SK-N-SH treated with all-trans-retinoic acid at 6 μM for 48 hours (cell line): Measurements from ENCODE around the gene SAP30L.

Source experiments
- ARNTL ChIP-seq: fragments of 450-650 bp; formaldehyde crosslinking; IDR thresholded peaks from 2 replicates; pipeline ENCODE4 v1.5.0; 2020; ENCODE audit warnings: low read depth, mild to moderate bottlenecking, moderate library complexity, borderline replicate concordance
- BACH2 ChIP-seq: fragments of 250-450 bp; sonication (Bioruptor Pico); IDR thresholded peaks from 2 replicates; pipeline ENCODE4 v1.9.0; 2021; ENCODE audit warnings: mild to moderate bottlenecking, borderline replicate concordance
- ESRRG ChIP-seq: fragments of 250-450 bp; sonication (Bioruptor Pico); IDR thresholded peaks from 2 replicates; pipeline ENCODE4 v1.6.1; 2021; ENCODE audit warnings: mild to moderate bottlenecking
- GLIS3 ChIP-seq: fragments of 250-450 bp; sonication (Bioruptor Pico); IDR thresholded peaks from 2 replicates; pipeline ENCODE4 v1.5.0; 2020; ENCODE audit warnings: mild to moderate bottlenecking, moderate library complexity
- RARB ChIP-seq: fragments of 250-450 bp; sonication (Bioruptor Pico); IDR thresholded peaks from 2 replicates; pipeline ENCODE4 v1.8.0; 2021; ENCODE audit warnings: mild to moderate bottlenecking, moderate library complexity
- ZC3H10 ChIP-seq: fragments of 250-450 bp; sonication (Bioruptor Pico); IDR thresholded peaks from 2 replicates; pipeline ENCODE4 v1.5.1; 2021; ENCODE audit warnings: mild to moderate bottlenecking, moderate library complexity
- ZFP30 ChIP-seq: fragments of 450-650 bp; formaldehyde crosslinking; IDR thresholded peaks from 2 replicates; pipeline ENCODE4 v1.5.0; 2022; ENCODE audit warnings: mild to moderate bottlenecking, moderate library complexity
- ZNF8 ChIP-seq: fragments of 450-650 bp; formaldehyde crosslinking; IDR thresholded peaks from 2 replicates; pipeline ENCODE4 v1.5.0; 2020; ENCODE audit warnings: mild to moderate bottlenecking, moderate library complexity
- TF ChIP-seq, protein P1 (sequence below): fragments of 250-450 bp; sonication (Bioruptor Pico); IDR thresholded peaks from 2 replicates; pipeline ENCODE4 v1.5.1; 2021; ENCODE audit warnings: mild to moderate bottlenecking, moderate library complexity
- TF ChIP-seq, protein P2 (sequence below): fragments of 250-450 bp; sonication (Bioruptor Pico); IDR thresholded peaks from 2 replicates; pipeline ENCODE4 v1.8.0; 2020; ENCODE audit warnings: mild to moderate bottlenecking, moderate library complexity, borderline replicate concordance
- TF ChIP-seq, protein P3 (sequence below): fragments of 250-450 bp; sonication (Bioruptor Pico); IDR thresholded peaks from 2 replicates; pipeline ENCODE4 v1.8.0; 2021; ENCODE audit warnings: low read depth, mild to moderate bottlenecking, moderate library complexity, borderline replicate concordance

DNA sequence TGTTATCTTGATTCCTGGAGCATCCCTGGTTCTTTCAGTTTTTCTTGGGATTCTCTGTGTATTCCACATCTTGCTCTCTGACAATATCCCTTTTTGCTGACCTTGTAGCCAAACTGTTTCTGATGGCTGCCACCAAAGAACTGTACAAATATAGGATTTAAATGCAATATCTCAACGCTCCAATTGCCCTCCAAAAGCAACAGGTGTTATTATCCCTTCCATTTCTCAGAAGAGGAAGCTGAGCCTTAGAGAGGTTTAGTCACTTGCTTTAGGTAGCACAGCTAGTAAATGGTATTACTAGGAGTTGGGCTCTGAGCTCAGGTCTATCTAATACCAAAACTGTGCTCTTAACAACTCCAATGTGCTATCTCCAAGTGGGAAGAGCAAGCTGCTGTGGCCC lies 56.4 kb downstream of the SAP30L start:
- TF ChIP-seq ZC3H10 (CRISPR knock-in tag) (no peak), BACH2 (no peak), ARNTL (CRISPR knock-in tag) (no peak), ZNF8 (CRISPR knock-in tag) (no peak), ESRRG (CRISPR knock-in tag) (no peak), ZFP30 (no peak), RARB (no peak), GLIS3 (CRISPR knock-in tag) (no peak)
- TF ChIP-seq, protein P1, sequence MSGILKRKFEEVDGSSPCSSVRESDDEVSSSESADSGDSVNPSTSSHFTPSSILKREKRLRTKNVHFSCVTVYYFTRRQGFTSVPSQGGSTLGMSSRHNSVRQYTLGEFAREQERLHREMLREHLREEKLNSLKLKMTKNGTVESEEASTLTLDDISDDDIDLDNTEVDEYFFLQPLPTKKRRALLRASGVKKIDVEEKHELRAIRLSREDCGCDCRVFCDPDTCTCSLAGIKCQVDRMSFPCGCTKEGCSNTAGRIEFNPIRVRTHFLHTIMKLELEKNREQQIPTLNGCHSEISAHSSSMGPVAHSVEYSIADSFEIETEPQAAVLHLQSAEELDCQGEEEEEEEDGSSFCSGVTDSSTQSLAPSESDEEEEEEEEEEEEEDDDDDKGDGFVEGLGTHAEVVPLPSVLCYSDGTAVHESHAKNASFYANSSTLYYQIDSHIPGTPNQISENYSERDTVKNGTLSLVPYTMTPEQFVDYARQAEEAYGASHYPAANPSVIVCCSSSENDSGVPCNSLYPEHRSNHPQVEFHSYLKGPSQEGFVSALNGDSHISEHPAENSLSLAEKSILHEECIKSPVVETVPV (CRISPR knock-in tag): no peak
- TF ChIP-seq, protein P2, sequence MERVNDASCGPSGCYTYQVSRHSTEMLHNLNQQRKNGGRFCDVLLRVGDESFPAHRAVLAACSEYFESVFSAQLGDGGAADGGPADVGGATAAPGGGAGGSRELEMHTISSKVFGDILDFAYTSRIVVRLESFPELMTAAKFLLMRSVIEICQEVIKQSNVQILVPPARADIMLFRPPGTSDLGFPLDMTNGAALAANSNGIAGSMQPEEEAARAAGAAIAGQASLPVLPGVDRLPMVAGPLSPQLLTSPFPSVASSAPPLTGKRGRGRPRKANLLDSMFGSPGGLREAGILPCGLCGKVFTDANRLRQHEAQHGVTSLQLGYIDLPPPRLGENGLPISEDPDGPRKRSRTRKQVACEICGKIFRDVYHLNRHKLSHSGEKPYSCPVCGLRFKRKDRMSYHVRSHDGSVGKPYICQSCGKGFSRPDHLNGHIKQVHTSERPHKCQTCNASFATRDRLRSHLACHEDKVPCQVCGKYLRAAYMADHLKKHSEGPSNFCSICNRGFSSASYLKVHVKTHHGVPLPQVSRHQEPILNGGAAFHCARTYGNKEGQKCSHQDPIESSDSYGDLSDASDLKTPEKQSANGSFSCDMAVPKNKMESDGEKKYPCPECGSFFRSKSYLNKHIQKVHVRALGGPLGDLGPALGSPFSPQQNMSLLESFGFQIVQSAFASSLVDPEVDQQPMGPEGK (CRISPR knock-in tag): no peak
- TF ChIP-seq, protein P3, sequence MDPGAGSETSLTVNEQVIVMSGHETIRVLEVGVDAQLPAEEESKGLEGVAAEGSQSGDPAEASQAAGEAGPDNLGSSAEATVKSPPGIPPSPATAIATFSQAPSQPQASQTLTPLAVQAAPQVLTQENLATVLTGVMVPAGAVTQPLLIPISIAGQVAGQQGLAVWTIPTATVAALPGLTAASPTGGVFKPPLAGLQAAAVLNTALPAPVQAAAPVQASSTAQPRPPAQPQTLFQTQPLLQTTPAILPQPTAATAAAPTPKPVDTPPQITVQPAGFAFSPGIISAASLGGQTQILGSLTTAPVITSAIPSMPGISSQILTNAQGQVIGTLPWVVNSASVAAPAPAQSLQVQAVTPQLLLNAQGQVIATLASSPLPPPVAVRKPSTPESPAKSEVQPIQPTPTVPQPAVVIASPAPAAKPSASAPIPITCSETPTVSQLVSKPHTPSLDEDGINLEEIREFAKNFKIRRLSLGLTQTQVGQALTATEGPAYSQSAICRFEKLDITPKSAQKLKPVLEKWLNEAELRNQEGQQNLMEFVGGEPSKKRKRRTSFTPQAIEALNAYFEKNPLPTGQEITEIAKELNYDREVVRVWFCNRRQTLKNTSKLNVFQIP (CRISPR knock-in tag): no peak
